ENCODE results near the gene ATRNL1.

GRCh38 chr10:115861864-115862263 is 768.7 kb downstream of the ATRNL1 start:
- no peak for TF ChIP-seq POLR2A (IDR thresholded peaks at IDR 0.05)
- TF ChIP-seq, protein P1, sequence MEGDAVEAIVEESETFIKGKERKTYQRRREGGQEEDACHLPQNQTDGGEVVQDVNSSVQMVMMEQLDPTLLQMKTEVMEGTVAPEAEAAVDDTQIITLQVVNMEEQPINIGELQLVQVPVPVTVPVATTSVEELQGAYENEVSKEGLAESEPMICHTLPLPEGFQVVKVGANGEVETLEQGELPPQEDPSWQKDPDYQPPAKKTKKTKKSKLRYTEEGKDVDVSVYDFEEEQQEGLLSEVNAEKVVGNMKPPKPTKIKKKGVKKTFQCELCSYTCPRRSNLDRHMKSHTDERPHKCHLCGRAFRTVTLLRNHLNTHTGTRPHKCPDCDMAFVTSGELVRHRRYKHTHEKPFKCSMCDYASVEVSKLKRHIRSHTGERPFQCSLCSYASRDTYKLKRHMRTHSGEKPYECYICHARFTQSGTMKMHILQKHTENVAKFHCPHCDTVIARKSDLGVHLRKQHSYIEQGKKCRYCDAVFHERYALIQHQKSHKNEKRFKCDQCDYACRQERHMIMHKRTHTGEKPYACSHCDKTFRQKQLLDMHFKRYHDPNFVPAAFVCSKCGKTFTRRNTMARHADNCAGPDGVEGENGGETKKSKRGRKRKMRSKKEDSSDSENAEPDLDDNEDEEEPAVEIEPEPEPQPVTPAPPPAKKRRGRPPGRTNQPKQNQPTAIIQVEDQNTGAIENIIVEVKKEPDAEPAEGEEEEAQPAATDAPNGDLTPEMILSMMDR (IDR thresholded peaks at IDR 0.05): no peak
- no peak for TF ChIP-seq EP300 (IDR thresholded peaks at IDR 0.05)
- TF ChIP-seq POLR2AphosphoS5 (IDR thresholded peaks at IDR 0.05): no peak
